ENCODE measurements around the gene PKNOX2. TPM values are rescaled to one million over a fixed set of nuclear protein-coding genes. Genes with fewer than 3 reads are reported as not detected.

Gene PKNOX2
- total and polyA plus RNA-seq, 2 of the 4 experiments (the other 2 are of a cell fraction) = 0.72 to 2.3 TPM

- Histone ChIP-seq H4K5ac (ENCODE audit: low read depth, low read length) (no peak overlapping the region), H3K9me1 (ENCODE audit: insufficient read depth, low read length) (no peaks in the 10 kb centered on the region; the same call in 1 of the 2 replicates), H4K91ac (ENCODE audit: insufficient read depth, low read depth, low read length) (no peak overlapping the region), H3K4me2 (ENCODE audit: low read depth, low read length) (no peak overlapping the region), H2BK20ac (ENCODE audit: low read depth, low read length) (no peak overlapping the region), H2BK120ac (ENCODE audit: low read depth, low read length) (no peak overlapping the region), H3K79me1 (ENCODE audit: low read depth in 1 of 2, low read length in 2 of 2) (no peaks in the 10 kb centered on the region), H3K27me3 (ENCODE audit: control insufficient read depth, insufficient read depth, low read length) (peaks cover 2% of the 10 kb centered on the region), H3K36me3 (ENCODE audit: control insufficient read depth, insufficient read depth, low read length) (no peaks in the 10 kb centered on the region), H3K14ac (replicated peaks; ENCODE audit: low read depth, low read length) (no peak overlapping the region), H3K9ac (ENCODE audit: low read depth, low read length) (no peak overlapping the region), H3K4ac (ENCODE audit: low read depth, low read length) (no peak overlapping the region), H2AK5ac (ENCODE audit: low read depth, low read length) (no peak overlapping the region), H3K56ac (ENCODE audit: extremely low read depth, insufficient read depth, low read length) (no peak overlapping the region), H2AK9ac (replicated peaks; ENCODE audit: low read depth, low read length, poor library complexity) (no peak overlapping the region), H4K20me1 (ENCODE audit: insufficient read depth, low read length) (no peaks in the 10 kb centered on the region), H3K18ac (ENCODE audit: low read depth, low read length) (no peak overlapping the region), H3K27ac (ENCODE audit: insufficient read depth, low read length) (no peak overlapping the region), H2BK5ac (ENCODE audit: low read depth, low read length, poor library complexity, severe bottlenecking) (no peak overlapping the region), H3K9me3 (ENCODE audit: control insufficient read depth, insufficient read depth, low read length) (no peaks in the 10 kb centered on the region), H2BK15ac (ENCODE audit: low read depth, low read length) (no peak overlapping the region), H3K4me3 (ENCODE audit: insufficient read depth, low read depth, low read length) (no peak overlapping the region), H4K8ac (ENCODE audit: low read depth in 2 of 2, low read length in 2 of 2) (no peak overlapping the region), H3K23ac (ENCODE audit: low read depth, low read length) (no peak overlapping the region), H2AFZ (replicated peaks; ENCODE audit: low read length, poor library complexity) (no peak overlapping the region), H3K4me1 (ENCODE audit: control insufficient read depth, insufficient read depth, low read length) (peaks cover 4% of the 10 kb centered on the region; the same call in 1 of the 2 replicates)
- in situ Hi-C loops (cut with MboI; ENCODE audit: low sequenced_read_pairs) = no loop called here
- ChIA-PET POLR2A (ENCODE audit: unreplicated experiment) (no interaction called here), CTCF (no interaction called here)
- no peak for ATAC-seq (ENCODE audit: low read depth)
- TF ChIP-seq MXI1 (IDR thresholded peaks at IDR 0.05; ENCODE audit: borderline replicate concordance, low read depth, low read length) (no peak), CHD1 (IDR thresholded peaks at IDR 0.05; ENCODE audit: low read depth, low read length) (no peak), FOS (IDR thresholded peaks at IDR 0.05; ENCODE audit: low read depth, low read length) (no peak), MAFK (IDR thresholded peaks at IDR 0.05; ENCODE audit: low read depth, low read length) (no peak), POLR2A (IDR thresholded peaks at IDR 0.05; ENCODE audit: low read depth, low read length) (no peak), MAZ (IDR thresholded peaks at IDR 0.05; ENCODE audit: borderline replicate concordance, low read depth, low read length) (no peak), RCOR1 (IDR thresholded peaks at IDR 0.05; ENCODE audit: insufficient replicate concordance, low read length) (no peak), CTCF (conservative IDR thresholded peaks at IDR 0.05; ENCODE audit: low read depth, low read length) (no peak), RAD21 (IDR thresholded peaks at IDR 0.05; ENCODE audit: low read length) (no peak), CEBPB (IDR thresholded peaks at IDR 0.05; ENCODE audit: low read depth, low read length) (no peak)
- TF ChIP-seq, protein P1, sequence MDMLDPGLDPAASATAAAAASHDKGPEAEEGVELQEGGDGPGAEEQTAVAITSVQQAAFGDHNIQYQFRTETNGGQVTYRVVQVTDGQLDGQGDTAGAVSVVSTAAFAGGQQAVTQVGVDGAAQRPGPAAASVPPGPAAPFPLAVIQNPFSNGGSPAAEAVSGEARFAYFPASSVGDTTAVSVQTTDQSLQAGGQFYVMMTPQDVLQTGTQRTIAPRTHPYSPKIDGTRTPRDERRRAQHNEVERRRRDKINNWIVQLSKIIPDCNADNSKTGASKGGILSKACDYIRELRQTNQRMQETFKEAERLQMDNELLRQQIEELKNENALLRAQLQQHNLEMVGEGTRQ (IDR thresholded peaks at IDR 0.05; ENCODE audit: low read depth, low read length) = no peak
- dilution Hi-C loops (cut with HindIII; ENCODE audit: low sequenced_read_pairs, unreplicated experiment) = no loop called here
- no TSS peak for BruUV-seq (replicated peaks)
- DNase-seq = no peak
- 100% methylated on average over 2 of the region's 5 CpGs; no CpG with 5 or more reads in 1 of the 2 experiments for WGBS, 2 experiments (ENCODE audit: extremely low coverage in 2 of 2, insufficient read length in 1 of 2)
- intact Hi-C loops (cut with micrococcal nuclease) = no loop called here
Observed at GRCh38 chr11:125303186-125303585, 138.6 kb downstream of the PKNOX2 start.

Data from IMR-90 (cell line).